ENCODE measurements around the gene KDM4C. TPM values are rescaled to one million over a fixed set of nuclear protein-coding genes. Genes with fewer than 3 reads are reported as not detected.

KDM4C gene
- total and polyA plus RNA-seq, 2 of the 8 experiments (the other 6 are each of a cell fraction or from before 2014, with no cell fraction given) = 13.0 to 26.1 TPM

GRCh38 chr9:6876195-6876894 is 118.6 kb downstream of the KDM4C start:
- H3K18ac ChIP-seq (ENCODE audit: extremely low read depth, low read length) = no peak overlapping the region
- peaks cover 0 to 3% of the 10 kb centered on the region in 2 experiments; a peak in 1 of 4 replicates for H3K79me2 ChIP-seq (ENCODE audit: control insufficient read depth in 1 of 2, insufficient read depth in 2 of 2, low read length in 2 of 2)
- H2BK120ac ChIP-seq (replicated peaks; ENCODE audit: low read depth, low read length) = no peak overlapping the region
- H4K91ac ChIP-seq (replicated peaks; ENCODE audit: insufficient read length, low read length) = no peak overlapping the region
- ChIA-PET POLR2A (ENCODE audit: partially characterized antibody) (no interaction called here), CTCF (ENCODE audit: partially characterized antibody) (interaction anchor here (1.1 kb wide), 2 partner anchors 26 to 35 kb away, joined by 3 to 4 read pairs; no protein-coding TSS in a partner anchor)
- no peaks in the 10 kb centered on the region for H3K36me3 ChIP-seq (ENCODE audit: control insufficient read depth in 2 of 4, insufficient read depth in 4 of 4, low read length in 3 of 4)
- no peaks in the 10 kb centered on the region for H3K9me3 ChIP-seq (ENCODE audit: insufficient read depth in 2 of 2, low read depth in 1 of 2, low read length in 1 of 2)
- peak; percentile 32 for FAIRE-seq
- H2AFZ ChIP-seq (ENCODE audit: low read length) = no peak overlapping the region
- H3K79me1 ChIP-seq (ENCODE audit: low read depth, low read length) = no peaks in the 10 kb centered on the region; the same call in none of the 2 replicates
- H3K27me3 ChIP-seq (replicated peaks in 1 of 4; ENCODE audit: control insufficient read depth in 3 of 4, extremely low read depth in 1 of 4, insufficient read depth in 3 of 4, low read length in 3 of 4) = no peaks in the 10 kb centered on the region
- H3K4me2 ChIP-seq (ENCODE audit: insufficient read depth in 1 of 2, low read depth in 2 of 2, low read length in 2 of 2) = no peak overlapping the region
- no peak overlapping the region for H4K8ac ChIP-seq (ENCODE audit: extremely low read depth, insufficient read depth, low read length)
- H3K4me1 ChIP-seq (replicated peaks in 1 of 4; ENCODE audit: control insufficient read depth in 3 of 4, insufficient read depth in 4 of 4, low read length in 3 of 4) = peaks cover 0 to 5% (median 2%) of the 10 kb centered on the region in 4 experiments; a peak in 2 of 7 replicates
- no peak overlapping the region for H2BK20ac ChIP-seq (ENCODE audit: low read length)
- H3K14ac ChIP-seq (ENCODE audit: insufficient read length) = no peak overlapping the region
- DNase-seq (ENCODE audit: low read depth in 1 of 2, low spot score in 2 of 2) = no peak
- no peak overlapping the region for H3K4ac ChIP-seq (replicated peaks; ENCODE audit: insufficient read length, low read depth, low read length)
- no peak overlapping the region for H3K27ac ChIP-seq (ENCODE audit: low read depth, low read length)
- no peaks in the 10 kb centered on the region for H3K23me2 ChIP-seq (ENCODE audit: low read depth, low read length)
- no peak overlapping the region for H2BK5ac ChIP-seq (ENCODE audit: low read depth, low read length)
- H2AK5ac ChIP-seq (ENCODE audit: low read depth, low read length) = no peak overlapping the region
- no peak overlapping the region for H3K4me3 ChIP-seq (ENCODE audit: extremely low read depth in 1 of 4, insufficient read depth in 2 of 4, low read depth in 3 of 4, low read length in 4 of 4)
- H4K20me1 ChIP-seq (replicated peaks in 1 of 2; ENCODE audit: control insufficient read depth in 1 of 2, insufficient read depth in 2 of 2, low read length in 2 of 2) = no peaks in the 10 kb centered on the region
- H2BK15ac ChIP-seq (ENCODE audit: low read length) = no peak overlapping the region
- H2BK12ac ChIP-seq (ENCODE audit: low read depth, low read length) = no peak overlapping the region
- no peak overlapping the region for H3K56ac ChIP-seq (replicated peaks; ENCODE audit: insufficient read length, low read depth, low read length)
- no peak overlapping the region for H3K23ac ChIP-seq (ENCODE audit: insufficient read length)
- WGBS, 2 experiments (ENCODE audit: extremely low coverage in 1 of 2, insufficient coverage in 1 of 2, insufficient read length in 1 of 2, insufficient replicate concordance in 2 of 2, low coverage in 1 of 2, low lambda C conversion rate in 2 of 2, missing lambda C conversion rate in 1 of 2) = 91% methylated on average over 10 of the region's 10 CpGs; no CpG with 5 or more reads in 1 of the 2 experiments
- no peak overlapping the region for H4K5ac ChIP-seq (ENCODE audit: insufficient read length, low read depth, low read length)
- H3K9ac ChIP-seq (replicated peaks in 1 of 4; ENCODE audit: extremely low read depth in 1 of 4, low read depth in 3 of 4, low read length in 3 of 4) = no peak overlapping the region
- TF ChIP-seq CBX5 (IDR thresholded peaks at IDR 0.05; ENCODE audit: low read depth, low read length) = no peak
- no peak for TF ChIP-seq SIX5 (IDR thresholded peaks at IDR 0.05; ENCODE audit: low read depth, low read length)
- TF ChIP-seq SIN3A (conservative IDR thresholded peaks at IDR 0.05 in 1 of 2, IDR thresholded peaks at IDR 0.05 in 1 of 2; ENCODE audit: low read depth in 1 of 2, low read length in 2 of 2) = no peak
- no peak for TF ChIP-seq GTF2F1 (IDR thresholded peaks at IDR 0.05; ENCODE audit: borderline replicate concordance, low read depth, low read length)
- no peak for TF ChIP-seq SUZ12 (IDR thresholded peaks at IDR 0.05; ENCODE audit: low read length)
- no peak for TF ChIP-seq CTCF (IDR thresholded peaks at IDR 0.05; ENCODE audit: control extremely low read depth in 1 of 3, insufficient read depth in 1 of 3, low read depth in 1 of 3, low read length in 3 of 3)
- TF ChIP-seq RXRA (IDR thresholded peaks at IDR 0.05; ENCODE audit: insufficient read depth, low read depth, low read length) = no peak
- no peak for TF ChIP-seq SIRT6 (IDR thresholded peaks at IDR 0.05; ENCODE audit: low read length)
- TF ChIP-seq, protein P1, sequence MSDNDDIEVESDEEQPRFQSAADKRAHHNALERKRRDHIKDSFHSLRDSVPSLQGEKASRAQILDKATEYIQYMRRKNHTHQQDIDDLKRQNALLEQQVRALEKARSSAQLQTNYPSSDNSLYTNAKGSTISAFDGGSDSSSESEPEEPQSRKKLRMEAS (IDR thresholded peaks at IDR 0.05) = no peak
- TF ChIP-seq RBBP5 (IDR thresholded peaks at IDR 0.05; ENCODE audit: borderline replicate concordance, low read depth, low read length) = no peak

All from H1 (cell line).